Smooth muscle cell (in vitro differentiated cells): ENCODE data around the gene SMIM12. TPM values are rescaled to one million over a fixed set of nuclear protein-coding genes. Genes with fewer than 3 reads are reported as not detected.

ENCODE experiments used
- DNase-seq: peaks from one replicate; lab custom pipeline; 2025; ENCODE audit not compliant: unreplicated experiment; lab: John Stamatoyannopoulos, UW
- H2AFZ ChIP-seq: fragments of 200-600 bp; sonication (generic); 2 replicates; pipeline ENCODE4 v1.6.0; 2016; ENCODE audit warnings: antibody characterized with exemption, low read depth, mild to moderate bottlenecking
- H3F3A ChIP-seq: fragments of 200-600 bp; sonication (generic); 2 replicates; pipeline ENCODE4 v1.6.0; 2017; ENCODE audit warnings: antibody characterized with exemption, low read depth
- H3K27ac ChIP-seq: fragments of 200-600 bp; sonication (generic); 2 replicates; pipeline ENCODE4 v1.5.1; 2016; ENCODE audit warnings: low read depth, mild to moderate bottlenecking
- H3K27me3 ChIP-seq: fragments of 200-600 bp; sonication (generic); 2 replicates; pipeline ENCODE4 v1.6.1; 2016; ENCODE audit warnings: low read depth, mild to moderate bottlenecking
- H3K36me3 ChIP-seq: fragments of 200-600 bp; sonication (generic); 2 replicates; pipeline ENCODE4 v1.5.1; 2016; ENCODE audit warnings: low read depth
- H3K4me1 ChIP-seq: fragments of 200-600 bp; sonication (generic); 2 replicates; pipeline ENCODE4 v1.5.1; 2016; ENCODE audit warnings: low read depth
- H3K4me2 ChIP-seq: fragments of 200-600 bp; sonication (generic); 2 replicates; pipeline ENCODE4 v1.6.0; 2016; ENCODE audit warnings: mild to moderate bottlenecking
- H3K4me3 ChIP-seq: fragments of 200-600 bp; sonication (generic); 2 replicates; pipeline ENCODE4 v1.5.1; 2016; ENCODE audit warnings: mild to moderate bottlenecking
- H3K79me2 ChIP-seq: fragments of 200-600 bp; sonication (generic); 2 replicates; pipeline ENCODE4 v1.6.0; 2016; ENCODE audit warnings: low read depth, mild to moderate bottlenecking
- H3K9ac ChIP-seq: fragments of 200-600 bp; sonication (generic); 2 replicates; pipeline ENCODE4 v1.6.0; 2016; ENCODE audit warnings: low read depth
- H3K9me3 ChIP-seq: fragments of 200-600 bp; sonication (generic); replicated peaks from 2 replicates; pipeline ENCODE4 v1.5.1; 2016; ENCODE audit warnings: low read depth
- H4K20me1 ChIP-seq: fragments of 200-600 bp; sonication (generic); 2 replicates; pipeline ENCODE4 v1.6.0; 2016; ENCODE audit warnings: low read depth
- WGBS: methylation state at CpG from one replicate; pipeline ENCODE4 v1.1.7; 2016; ENCODE audit warnings: low lambda C conversion rate; 5-methylcytosine and 5-hydroxymethylcytosine counted together
- polyA plus RNA-seq: library from polyadenylated mRNA; unstranded; fragments of >200 nt; fragmentation: Nextera tagmentation; extraction: Ambion mirVana; gene quantifications from 2 replicates; pipeline ENCODE4 v1.2.1, GENCODE V29; 2016
- total RNA-seq: library from RNA; depleted of rRNA; stranded (reverse); fragments of >200 nt; gene quantifications from 2 replicates; pipeline ENCODE4 v1.2.3, GENCODE V29; 2014
- TF ChIP-seq, protein P1 (sequence below): fragments of 200-600 bp; sonication (generic); IDR thresholded peaks from 2 replicates; pipeline ENCODE4 v1.5.1; 2017; ENCODE audit warnings: borderline replicate concordance, mild to moderate bottlenecking, antibody characterized with exemption; ENCODE audit not compliant: insufficient read depth, poor library complexity, severe bottlenecking

SMIM12 gene
- total and polyA plus RNA-seq, 2 experiments from 2014 or later, result 17.6 to 44.8 TPM

DNA sequence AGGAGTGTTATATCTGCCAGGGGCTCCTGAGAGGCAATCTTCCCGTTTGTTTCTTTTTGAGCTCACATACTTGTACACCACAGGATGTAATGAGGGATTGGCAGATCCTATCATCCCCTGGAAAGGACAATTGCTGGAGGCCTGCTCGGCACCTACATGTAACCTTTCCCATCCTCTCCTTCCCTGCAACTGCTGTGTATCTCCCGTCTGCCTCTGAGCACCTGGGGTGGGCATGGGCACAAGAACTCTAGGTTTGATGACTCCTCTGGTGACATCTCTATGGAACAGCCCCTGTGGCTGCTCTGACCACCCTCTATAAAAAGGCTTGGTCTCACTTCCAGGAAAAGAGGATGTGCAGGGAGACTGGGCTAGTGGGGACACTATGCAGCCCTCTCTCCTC lies 25.0 kb upstream of the SMIM12 start:
- 73% methylated on average over 3 of the region's 3 CpGs for WGBS
- Histone ChIP-seq H4K20me1 (no peaks in the 10 kb centered on the region), H3K4me3 (no peak overlapping the region), H3K79me2 (no peaks in the 10 kb centered on the region), H3K9me3 (no peaks in the 10 kb centered on the region), H3K4me2 (no peak overlapping the region), H3F3A (no peaks in the 10 kb centered on the region), H2AFZ (no peak overlapping the region), H3K9ac (no peak overlapping the region), H3K36me3 (no peaks in the 10 kb centered on the region), H3K27me3 (peaks cover 81% of the 10 kb centered on the region), H3K27ac (no peak overlapping the region), H3K4me1 (no peaks in the 10 kb centered on the region)
- DNase-seq, result no peak
- TF ChIP-seq, protein P1, sequence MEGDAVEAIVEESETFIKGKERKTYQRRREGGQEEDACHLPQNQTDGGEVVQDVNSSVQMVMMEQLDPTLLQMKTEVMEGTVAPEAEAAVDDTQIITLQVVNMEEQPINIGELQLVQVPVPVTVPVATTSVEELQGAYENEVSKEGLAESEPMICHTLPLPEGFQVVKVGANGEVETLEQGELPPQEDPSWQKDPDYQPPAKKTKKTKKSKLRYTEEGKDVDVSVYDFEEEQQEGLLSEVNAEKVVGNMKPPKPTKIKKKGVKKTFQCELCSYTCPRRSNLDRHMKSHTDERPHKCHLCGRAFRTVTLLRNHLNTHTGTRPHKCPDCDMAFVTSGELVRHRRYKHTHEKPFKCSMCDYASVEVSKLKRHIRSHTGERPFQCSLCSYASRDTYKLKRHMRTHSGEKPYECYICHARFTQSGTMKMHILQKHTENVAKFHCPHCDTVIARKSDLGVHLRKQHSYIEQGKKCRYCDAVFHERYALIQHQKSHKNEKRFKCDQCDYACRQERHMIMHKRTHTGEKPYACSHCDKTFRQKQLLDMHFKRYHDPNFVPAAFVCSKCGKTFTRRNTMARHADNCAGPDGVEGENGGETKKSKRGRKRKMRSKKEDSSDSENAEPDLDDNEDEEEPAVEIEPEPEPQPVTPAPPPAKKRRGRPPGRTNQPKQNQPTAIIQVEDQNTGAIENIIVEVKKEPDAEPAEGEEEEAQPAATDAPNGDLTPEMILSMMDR, result no peak

DNA sequence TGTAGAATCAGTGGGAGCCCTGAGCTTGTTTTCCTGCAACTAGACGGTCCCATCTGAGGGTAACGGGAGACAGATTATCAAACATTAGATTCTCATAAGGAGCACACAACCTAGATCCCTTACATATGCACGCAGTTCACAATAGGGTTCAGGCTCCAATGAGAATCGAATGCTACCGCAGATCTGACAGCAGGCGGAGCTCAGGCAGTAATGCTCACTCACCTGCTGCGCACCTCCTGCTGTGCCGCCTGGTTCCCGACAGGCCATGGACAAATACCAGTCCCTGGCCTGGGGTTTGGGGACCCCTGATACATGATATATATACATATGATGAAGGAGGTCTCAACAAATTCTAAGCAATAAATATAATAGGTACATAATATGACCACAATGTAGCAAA lies 19.7 kb upstream of the SMIM12 start:
- no peak for DNase-seq
- no peaks in the 10 kb centered on the region for H3K36me3 ChIP-seq
- 56% methylated on average over 9 of the region's 9 CpGs for WGBS
- no peaks in the 10 kb centered on the region for H4K20me1 ChIP-seq
- TF ChIP-seq, protein P1, result no peak
- H3K9ac ChIP-seq, result no peak overlapping the region
- no peak overlapping the region for H2AFZ ChIP-seq
- no peak overlapping the region for H3K4me2 ChIP-seq
- peaks cover 75% of the 10 kb centered on the region for H3K27me3 ChIP-seq
- H3K4me3 ChIP-seq, result no peak overlapping the region
- H3F3A ChIP-seq, result no peaks in the 10 kb centered on the region
- no peaks in the 10 kb centered on the region for H3K4me1 ChIP-seq
- H3K9me3 ChIP-seq, result no peaks in the 10 kb centered on the region
- H3K79me2 ChIP-seq, result no peaks in the 10 kb centered on the region
- H3K27ac ChIP-seq, result no peak overlapping the region

DNA sequence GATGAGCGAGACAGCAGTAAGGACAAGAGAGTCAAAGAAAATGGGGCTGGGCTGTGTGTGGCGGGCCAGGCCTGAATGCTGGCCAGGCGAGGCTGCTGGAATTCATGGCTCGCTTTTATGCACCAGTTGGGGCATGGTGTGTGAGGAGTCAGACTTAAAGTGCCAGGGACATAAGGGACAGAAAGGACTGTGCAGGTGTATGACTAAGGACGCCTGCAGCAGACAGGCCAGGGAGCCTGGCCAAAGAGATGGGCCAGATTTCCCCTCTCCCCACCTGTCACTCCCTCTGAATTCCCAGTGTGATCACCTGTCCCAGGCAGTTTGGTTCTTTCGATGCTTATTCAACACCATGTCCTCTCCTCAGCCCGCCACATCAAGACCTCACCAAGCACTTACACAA lies 16.9 kb upstream of the SMIM12 start:
- Histone ChIP-seq H3K4me3 (no peak overlapping the region), H3K27me3 (peaks cover 80% of the 10 kb centered on the region)

DNA sequence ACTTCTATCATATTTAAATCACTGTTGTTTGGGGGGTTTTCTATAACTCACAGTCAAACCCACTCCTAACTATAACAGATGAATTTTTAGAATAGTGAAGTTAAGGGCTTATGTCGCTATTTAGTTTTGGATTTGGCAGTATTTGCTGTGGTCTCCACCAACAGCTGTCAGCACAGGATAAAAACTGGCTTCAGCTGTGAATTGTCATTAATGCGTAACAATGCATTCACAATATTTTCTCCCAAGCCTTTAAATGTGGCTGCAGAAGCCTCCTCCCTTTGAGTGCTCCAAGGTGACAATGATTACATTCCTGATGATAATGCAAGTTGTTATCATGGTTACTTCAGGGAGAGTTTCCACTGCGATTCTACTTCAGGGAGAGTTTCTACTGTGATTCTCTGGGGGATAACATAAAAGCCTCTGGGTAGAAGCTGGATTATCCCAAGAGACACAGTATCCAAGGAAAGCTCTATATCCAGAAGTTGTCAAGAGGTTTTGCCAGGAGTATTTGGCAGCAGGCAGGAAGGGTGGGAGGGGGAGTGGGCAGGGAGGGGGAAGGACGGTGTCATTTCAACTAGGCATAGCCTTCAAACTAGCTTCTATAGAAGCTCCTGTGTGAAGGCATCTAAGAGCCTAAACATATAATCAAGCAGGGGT lies 14.9 kb upstream of the SMIM12 start:
- Histone ChIP-seq H3F3A (no peaks in the 10 kb centered on the region), H3K4me1 (no peaks in the 10 kb centered on the region), H3K4me3 (no peak overlapping the region), H3K4me2 (no peak overlapping the region), H3K79me2 (no peaks in the 10 kb centered on the region), H2AFZ (no peak overlapping the region), H3K27ac (no peak overlapping the region), H3K9ac (no peak overlapping the region), H4K20me1 (no peaks in the 10 kb centered on the region), H3K36me3 (no peaks in the 10 kb centered on the region), H3K9me3 (no peaks in the 10 kb centered on the region), H3K27me3 (peaks cover 60% of the 10 kb centered on the region)
- WGBS, result 83% methylated on average over 4 of the region's 4 CpGs
- DNase-seq, result no peak
- TF ChIP-seq, protein P1, result no peak

More for the DNA sequence above, 16.9 kb upstream of the SMIM12 start:
- Histone ChIP-seq H3K79me2 (no peaks in the 10 kb centered on the region), H3K36me3 (no peaks in the 10 kb centered on the region), H3F3A (no peaks in the 10 kb centered on the region), H2AFZ (no peak overlapping the region), H3K9ac (no peak overlapping the region), H3K4me1 (no peaks in the 10 kb centered on the region), H3K27ac (no peak overlapping the region), H4K20me1 (no peaks in the 10 kb centered on the region), H3K4me2 (no peak overlapping the region), H3K9me3 (no peaks in the 10 kb centered on the region)
- no peak for DNase-seq
- WGBS, result 78% methylated on average over 7 of the region's 7 CpGs
- TF ChIP-seq, protein P1, result no peak
